ENCODE measurements around the gene ZFP69.
A peak's percentile ranks its signal among the peaks of the same experiment; 100 is the strongest.

The ZFP69 gene

DNA sequence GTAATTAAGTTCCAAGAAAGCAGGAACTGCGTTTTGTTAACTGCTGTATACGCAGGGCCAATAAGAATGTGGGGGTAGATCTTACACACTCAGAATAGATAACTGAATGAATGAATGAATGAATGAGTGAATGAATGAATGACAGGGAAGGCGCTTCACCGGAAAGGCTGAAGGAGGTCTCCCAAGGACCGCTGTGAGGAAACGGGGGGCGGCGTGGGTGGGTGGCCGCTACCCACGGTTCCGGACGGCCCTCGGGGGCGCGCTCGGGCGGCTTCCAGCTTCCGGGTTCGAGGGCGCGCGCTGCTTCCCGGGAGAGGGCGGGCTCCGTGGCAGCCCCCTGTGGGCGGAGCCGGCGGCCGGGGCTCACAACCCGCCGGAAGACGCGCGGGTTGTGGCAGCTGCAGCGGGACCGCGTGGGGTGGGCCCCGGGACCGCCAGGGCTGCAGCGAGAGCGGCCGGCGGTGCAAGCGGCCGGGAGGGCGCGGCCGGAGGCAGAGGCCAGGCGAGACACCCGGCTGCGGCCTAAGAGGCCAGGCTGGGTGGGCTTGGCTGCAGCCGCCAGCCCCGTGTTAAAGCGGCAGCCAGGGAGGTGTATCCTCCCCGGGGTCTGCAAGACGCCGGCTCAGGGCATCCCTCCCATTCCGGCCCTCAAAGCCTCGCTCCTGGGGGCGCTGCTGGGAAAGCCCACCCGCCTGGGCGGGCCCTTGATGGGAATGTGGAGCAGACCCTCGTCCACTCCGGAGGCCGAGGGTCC, at the start of gene ZFP69:
Gene ZFP69, plus strand, starts transcription at position 367 of the 754 bp plus-strand sequence. CDS start 2,072 bp downstream, outside the sequence.
- Histone ChIP-seq H3K36me3 (ENCODE audit: control insufficient read depth in 2 of 2, insufficient read depth in 2 of 2, low read length in 2 of 2) (peaks cover 5% of the 10 kb centered on the region in 2 donors), H3K9ac (ENCODE audit: low read length in 2 of 2) (peak within 1 kb of the TSS; percentile 54 to 82), H3K9me3 (ENCODE audit: control insufficient read depth in 2 of 2, low read length in 2 of 2) (peaks cover 0 to 10% of the 10 kb centered on the region in 2 donors), H3K4me1 (ENCODE audit: control insufficient read depth, insufficient read depth, low read length) (peaks cover 10% of the 10 kb centered on the region), H3K27me3 (ENCODE audit: control insufficient read depth in 1 of 2, insufficient read depth in 2 of 2, low read length in 2 of 2) (no peaks in the 10 kb centered on the region), H3K4me3 (ENCODE audit: low read length in 2 of 2) (peak within 1 kb of the TSS; percentile 85 to 90), H3K27ac (ENCODE audit: low read length) (peak within 1 kb of the TSS; percentile 24)

GRCh38 chr1:40431385-40431784, 45.7 kb upstream of the ZFP69 start:
- Histone ChIP-seq H3K4me1 (ENCODE audit: control insufficient read depth, insufficient read depth, low read length) (no peaks in the 10 kb centered on the region), H3K36me3 (ENCODE audit: control insufficient read depth in 2 of 2, insufficient read depth in 2 of 2, low read length in 2 of 2) (no peaks in the 10 kb centered on the region), H3K9ac (ENCODE audit: low read length in 2 of 2) (no peak overlapping the region)

DNA sequence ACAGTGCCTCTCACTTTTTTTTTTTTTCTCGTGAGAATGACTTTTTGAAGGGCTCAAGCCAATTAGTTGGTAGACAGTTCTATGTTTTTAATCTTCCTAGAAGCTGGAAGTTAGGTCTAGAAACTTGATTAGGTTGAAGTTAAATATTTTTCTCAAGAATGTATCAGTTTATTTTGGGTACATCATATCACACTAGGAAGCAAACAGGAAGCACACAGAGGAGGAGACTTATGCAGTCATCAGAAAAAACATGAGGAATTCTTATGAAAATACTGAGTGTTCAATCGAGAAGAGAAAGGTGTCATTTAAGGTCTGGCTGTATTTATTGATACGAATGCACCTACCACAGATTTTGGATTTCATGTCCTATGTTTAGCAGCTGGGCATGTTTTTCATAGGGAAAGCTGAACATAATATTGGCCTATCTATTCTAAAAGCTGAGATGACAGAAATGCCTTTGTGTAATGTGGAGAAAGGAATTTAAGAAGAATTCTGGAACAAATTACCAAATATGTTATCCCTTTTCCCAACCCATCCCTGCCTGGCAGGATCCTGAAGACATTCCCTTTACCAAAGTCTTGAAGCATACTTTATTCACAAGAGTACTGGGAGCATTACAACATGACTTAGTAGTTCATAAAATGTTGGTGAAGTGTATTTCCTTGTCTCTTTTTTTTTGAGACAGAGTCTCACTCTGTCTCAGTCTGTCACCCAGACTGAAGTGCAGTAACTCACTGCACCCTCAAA, 44.3 kb upstream of the ZFP69 start:
- Histone ChIP-seq H3K27ac (ENCODE audit: low read length) (no peak overlapping the region), H3K9ac (ENCODE audit: low read length in 2 of 2) (no peak overlapping the region), H3K9me3 (ENCODE audit: control insufficient read depth in 2 of 2, low read length in 2 of 2) (no peaks in the 10 kb centered on the region), H3K36me3 (ENCODE audit: control insufficient read depth in 2 of 2, insufficient read depth in 2 of 2, low read length in 2 of 2) (no peaks in the 10 kb centered on the region), H3K27me3 (ENCODE audit: control insufficient read depth in 1 of 2, insufficient read depth in 2 of 2, low read length in 2 of 2) (no peaks in the 10 kb centered on the region), H3K4me1 (ENCODE audit: control insufficient read depth, insufficient read depth, low read length) (no peaks in the 10 kb centered on the region), H3K4me3 (ENCODE audit: low read length in 2 of 2) (no peak overlapping the region)

More at GRCh38 chr1:40431385-40431784, 45.7 kb upstream of the ZFP69 start:
- Histone ChIP-seq H3K27me3 (ENCODE audit: control insufficient read depth in 1 of 2, insufficient read depth in 2 of 2, low read length in 2 of 2) (no peaks in the 10 kb centered on the region), H3K9me3 (ENCODE audit: control insufficient read depth in 2 of 2, low read length in 2 of 2) (no peaks in the 10 kb centered on the region), H3K27ac (ENCODE audit: low read length) (no peak overlapping the region), H3K4me3 (ENCODE audit: low read length in 2 of 2) (no peak overlapping the region)

DNA sequence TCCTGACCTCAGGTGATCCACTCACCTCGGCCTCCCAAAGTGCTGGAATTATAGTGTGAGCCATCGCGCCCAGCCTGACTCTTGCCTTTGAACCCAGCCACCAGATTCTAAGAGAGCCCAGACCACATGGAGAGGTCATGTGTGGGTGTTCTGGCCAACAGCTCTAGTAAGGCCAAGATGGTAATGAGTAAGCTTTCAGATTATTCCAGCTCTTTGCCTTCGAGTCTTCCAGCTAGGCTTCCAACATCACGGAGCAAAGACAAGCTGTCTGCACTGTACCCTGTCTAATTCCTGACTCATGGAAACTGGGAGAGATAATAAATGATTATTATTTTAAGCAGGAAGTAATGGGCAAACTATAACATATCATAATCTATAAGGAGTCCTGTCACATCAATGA, 41.6 kb upstream of the ZFP69 start:
- H3K9me3 ChIP-seq (ENCODE audit: control insufficient read depth in 2 of 2, low read length in 2 of 2): no peaks in the 10 kb centered on the region
- no peaks in the 10 kb centered on the region for H3K36me3 ChIP-seq (ENCODE audit: control insufficient read depth in 2 of 2, insufficient read depth in 2 of 2, low read length in 2 of 2)
- H3K4me1 ChIP-seq (ENCODE audit: control insufficient read depth, insufficient read depth, low read length): no peaks in the 10 kb centered on the region
- H3K27me3 ChIP-seq (ENCODE audit: control insufficient read depth in 1 of 2, insufficient read depth in 2 of 2, low read length in 2 of 2): no peaks in the 10 kb centered on the region
- H3K4me3 ChIP-seq (ENCODE audit: low read length in 2 of 2): no peak overlapping the region
- H3K9ac ChIP-seq (ENCODE audit: low read length in 2 of 2): no peak overlapping the region
- H3K27ac ChIP-seq (ENCODE audit: low read length): no peak overlapping the region

DNA sequence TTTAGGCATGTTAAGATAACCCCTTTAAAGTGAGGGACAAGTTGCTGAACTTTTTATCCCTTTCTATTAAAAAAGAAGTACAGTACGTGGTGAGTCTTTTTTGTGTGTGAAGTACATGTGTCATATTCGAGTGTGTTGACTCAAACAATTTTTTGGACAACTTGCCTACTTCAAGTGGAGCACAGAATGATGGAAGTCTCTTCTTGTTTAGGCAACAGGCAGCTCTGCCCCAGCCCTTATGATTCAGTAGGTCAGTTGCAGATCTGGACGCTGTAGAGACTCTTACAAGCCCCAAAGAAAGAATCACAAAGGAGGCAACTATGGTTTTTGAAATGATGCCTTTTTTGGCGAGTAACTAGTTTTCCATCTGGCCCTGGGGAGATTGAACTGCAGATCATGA, 41.2 kb upstream of the ZFP69 start:
- Histone ChIP-seq H3K4me1 (ENCODE audit: control insufficient read depth, insufficient read depth, low read length) (no peaks in the 10 kb centered on the region), H3K27ac (ENCODE audit: low read length) (no peak overlapping the region), H3K9ac (ENCODE audit: low read length in 2 of 2) (no peak overlapping the region), H3K36me3 (ENCODE audit: control insufficient read depth in 2 of 2, insufficient read depth in 2 of 2, low read length in 2 of 2) (no peaks in the 10 kb centered on the region), H3K4me3 (ENCODE audit: low read length in 2 of 2) (no peak overlapping the region), H3K27me3 (ENCODE audit: control insufficient read depth in 1 of 2, insufficient read depth in 2 of 2, low read length in 2 of 2) (no peaks in the 10 kb centered on the region), H3K9me3 (ENCODE audit: control insufficient read depth in 2 of 2, low read length in 2 of 2) (no peaks in the 10 kb centered on the region)

DNA sequence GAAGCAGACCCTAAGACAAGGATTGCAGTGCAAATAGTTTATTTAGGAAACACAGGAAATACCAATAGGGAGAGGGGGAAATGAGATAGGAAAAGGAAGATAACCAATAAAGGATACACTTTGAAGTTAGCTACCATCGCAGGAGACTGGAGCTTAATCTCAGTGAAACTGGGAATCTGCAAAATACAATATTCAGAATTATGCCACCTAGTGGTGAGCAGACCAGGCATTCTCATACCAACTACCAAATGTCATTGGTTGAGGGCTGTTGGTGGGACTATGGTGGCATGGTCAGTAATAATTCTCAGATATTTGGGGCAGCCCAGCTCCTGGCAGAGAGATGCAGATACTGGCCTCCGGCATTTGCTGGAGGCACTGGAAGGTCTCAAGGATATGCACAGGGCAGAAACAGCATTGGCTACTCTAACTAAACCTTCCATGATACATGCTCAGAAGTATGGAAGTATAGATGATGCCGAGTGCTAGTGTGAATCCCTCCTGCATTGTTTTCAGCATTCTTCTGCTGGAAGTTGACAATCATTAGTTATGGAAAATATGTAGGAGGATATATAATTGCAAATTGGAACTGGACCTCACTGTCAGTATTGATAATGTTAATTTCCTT, 38.6 kb upstream of the ZFP69 start:
- H3K4me1 ChIP-seq (ENCODE audit: control insufficient read depth, insufficient read depth, low read length): no peaks in the 10 kb centered on the region

GRCh38 chr1:40439247-40439646, 37.8 kb upstream of the ZFP69 start:
- Histone ChIP-seq H3K27ac (ENCODE audit: low read length) (no peak overlapping the region), H3K9me3 (ENCODE audit: control insufficient read depth in 2 of 2, low read length in 2 of 2) (no peaks in the 10 kb centered on the region), H3K9ac (ENCODE audit: low read length in 2 of 2) (no peak overlapping the region), H3K36me3 (ENCODE audit: control insufficient read depth in 2 of 2, insufficient read depth in 2 of 2, low read length in 2 of 2) (no peaks in the 10 kb centered on the region), H3K4me3 (ENCODE audit: low read length in 2 of 2) (no peak overlapping the region), H3K4me1 (ENCODE audit: control insufficient read depth, insufficient read depth, low read length) (no peaks in the 10 kb centered on the region), H3K27me3 (ENCODE audit: control insufficient read depth in 1 of 2, insufficient read depth in 2 of 2, low read length in 2 of 2) (no peaks in the 10 kb centered on the region)

More for the DNA sequence above, 38.6 kb upstream of the ZFP69 start:
- no peaks in the 10 kb centered on the region for H3K36me3 ChIP-seq (ENCODE audit: control insufficient read depth in 2 of 2, insufficient read depth in 2 of 2, low read length in 2 of 2)
- H3K27me3 ChIP-seq (ENCODE audit: control insufficient read depth in 1 of 2, insufficient read depth in 2 of 2, low read length in 2 of 2): no peaks in the 10 kb centered on the region
- H3K27ac ChIP-seq (ENCODE audit: low read length): no peak overlapping the region
- no peak overlapping the region for H3K4me3 ChIP-seq (ENCODE audit: low read length in 2 of 2)
- H3K9me3 ChIP-seq (ENCODE audit: control insufficient read depth in 2 of 2, low read length in 2 of 2): no peaks in the 10 kb centered on the region
- H3K9ac ChIP-seq (ENCODE audit: low read length in 2 of 2): no peak overlapping the region

- peak within 1 kb of the TSS; percentile 62 to 83 for H3K4me3 ChIP-seq (ENCODE audit: low read length in 2 of 2)
- H3K36me3 ChIP-seq (ENCODE audit: control insufficient read depth in 2 of 2, insufficient read depth in 2 of 2, low read length in 2 of 2): peaks cover 0 to 2% of the 10 kb centered on the region in 2 donors
- H3K27me3 ChIP-seq (ENCODE audit: control insufficient read depth in 1 of 2, insufficient read depth in 2 of 2, low read length in 2 of 2): no peaks in the 10 kb centered on the region
- H3K4me1 ChIP-seq (ENCODE audit: control insufficient read depth, insufficient read depth, low read length): peaks cover 9% of the 10 kb centered on the region
- peaks cover 2 to 9% of the 10 kb centered on the region in 2 donors for H3K9me3 ChIP-seq (ENCODE audit: control insufficient read depth in 2 of 2, low read length in 2 of 2)
- peak within 1 kb of the TSS; percentile 64 for H3K27ac ChIP-seq (ENCODE audit: low read length)
- peak within 1 kb of the TSS; percentile 65 to 79 for H3K9ac ChIP-seq (ENCODE audit: low read length in 2 of 2)
Measured at GRCh38 chr1:40449684-40450494, 27.2 kb upstream of the ZFP69 start, which contains the start of gene ZFP69B. Gene ZFP69B, plus strand, starts transcription at chr1:40450476. Its CDS starts 486 bp downstream, at chr1:40450962.

DNA sequence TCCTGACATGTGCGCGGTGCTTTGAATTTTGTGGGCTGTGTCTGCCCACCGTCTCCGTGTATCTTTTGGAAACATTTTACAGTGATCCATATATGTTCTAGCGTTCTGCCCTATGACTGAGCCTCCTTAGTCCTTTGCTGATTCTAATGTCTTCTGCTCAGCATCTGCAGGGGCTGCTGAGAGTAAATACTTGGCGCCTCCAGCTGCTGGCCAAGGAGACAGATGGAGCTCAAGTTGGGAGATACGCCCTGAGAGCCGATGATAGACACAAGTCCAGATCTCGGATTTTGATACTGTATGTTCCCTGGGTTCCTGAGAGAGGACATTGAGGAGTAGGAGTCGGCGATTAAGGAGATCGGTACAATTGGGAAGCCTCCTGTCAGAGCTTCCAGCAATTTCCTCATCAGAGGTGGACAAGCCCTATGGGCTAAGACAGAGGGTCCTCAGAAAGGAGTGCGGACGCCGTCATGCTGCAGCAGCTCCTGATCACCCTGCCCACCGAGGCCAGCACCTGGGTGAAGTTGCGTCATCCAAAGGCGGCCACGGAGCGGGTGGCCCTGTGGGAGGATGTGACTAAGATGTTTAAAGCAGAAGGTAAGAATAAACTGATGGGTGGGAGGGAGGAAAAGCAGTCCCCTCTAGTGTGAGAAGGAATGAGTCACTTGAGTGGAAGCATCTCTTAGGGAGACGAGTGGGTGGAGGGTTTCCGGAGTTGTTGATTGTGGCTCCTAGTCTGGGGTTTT, 26.4 kb upstream of the ZFP69 start:
- peaks cover 2 to 6% of the 10 kb centered on the region in 2 donors for H3K9me3 ChIP-seq (ENCODE audit: control insufficient read depth in 2 of 2, low read length in 2 of 2)
- H3K27me3 ChIP-seq (ENCODE audit: control insufficient read depth in 1 of 2, insufficient read depth in 2 of 2, low read length in 2 of 2): no peaks in the 10 kb centered on the region
- H3K27ac ChIP-seq (ENCODE audit: low read length): peak overlapping the region; percentile 64
- H3K4me3 ChIP-seq (ENCODE audit: low read length in 2 of 2): peak overlapping the region; percentile 62 to 83
- peak overlapping the region; percentile 65 to 79 for H3K9ac ChIP-seq (ENCODE audit: low read length in 2 of 2)
- peaks cover 9% of the 10 kb centered on the region for H3K4me1 ChIP-seq (ENCODE audit: control insufficient read depth, insufficient read depth, low read length)
- H3K36me3 ChIP-seq (ENCODE audit: control insufficient read depth in 2 of 2, insufficient read depth in 2 of 2, low read length in 2 of 2): peaks cover 0 to 2% of the 10 kb centered on the region in 2 donors
